SU-DHL-6 (cell line): ENCODE results near the gene SDHD.
"Not testable (repeated sequence)": the region's sequence is repeated elsewhere in the genome, so short reads cannot be mapped to it uniquely, and the experiment has no call there.

ENCODE experiments used
- H2AFZ ChIP-seq: fragments of 200-600 bp; sonication (generic); 2 replicates; pipeline ENCODE4 v1.6.1; 2014; ENCODE audit warnings: low read depth, mild to moderate bottlenecking, moderate library complexity, mixed read lengths, antibody characterized with exemption, low read length; ENCODE audit not compliant: severe bottlenecking
- H3F3A ChIP-seq: fragments of 200-600 bp; shearing (Covaris generic); 2 replicates; pipeline ENCODE4 v1.6.0; 2016; ENCODE audit warnings: antibody characterized with exemption, mild to moderate bottlenecking; ENCODE audit not compliant: insufficient read depth
- H3K27ac ChIP-seq: fragments of 200-600 bp; sonication (generic); 2 replicates; pipeline ENCODE4 v1.5.1; 2016; ENCODE audit warnings: low read depth, mild to moderate bottlenecking, low read length, moderate library complexity, mixed read lengths
- H3K27me3 ChIP-seq: fragments of 200-600 bp; sonication (generic), shearing (Covaris generic); 2 replicates; pipeline ENCODE4 v1.6.0; 2014; ENCODE audit warnings: mild to moderate bottlenecking, low read length
- H3K36me3 ChIP-seq: fragments of 200-600 bp; sonication (generic); 2 replicates; pipeline ENCODE4 v1.6.1; 2014; ENCODE audit warnings: mild to moderate bottlenecking, low read length, mixed read lengths
- H3K4me2 ChIP-seq: fragments of 300-600, 200-600 bp; shearing (Covaris generic), sonication (generic); 2 replicates; pipeline ENCODE4 v1.6.0; 2014; ENCODE audit warnings: low read length, low read depth, mild to moderate bottlenecking; ENCODE audit not compliant: poor library complexity, severe bottlenecking
- H3K4me3 ChIP-seq: fragments of 200-600 bp; sonication (generic); 2 replicates; pipeline ENCODE4 v1.5.1; 2014; ENCODE audit warnings: antibody characterized with exemption, low read length, mild to moderate bottlenecking, mixed read lengths; ENCODE audit not compliant: insufficient read depth, poor library complexity, severe bottlenecking
- H3K79me2 ChIP-seq: fragments of 200-600 bp; sonication (generic); 2 replicates; pipeline ENCODE4 v1.6.1; 2014; ENCODE audit warnings: mild to moderate bottlenecking, low read length, moderate library complexity; ENCODE audit not compliant: insufficient read depth
- H3K9ac ChIP-seq: fragments of 200-600 bp; sonication (generic); 2 replicates; pipeline ENCODE4 v1.7.0; 2014; ENCODE audit warnings: mild to moderate bottlenecking, low read length
- H3K9me2 ChIP-seq: fragments of 200-600 bp; sonication (generic); replicated peaks from 2 replicates; pipeline ENCODE4 v1.6.1; 2014; ENCODE audit warnings: low read length; ENCODE audit not compliant: insufficient read depth
- H3K9me3 ChIP-seq: fragments of 200-600 bp; sonication (generic); 2 replicates; pipeline ENCODE4 v1.6.1; 2014; ENCODE audit warnings: low read length, mixed read lengths; ENCODE audit not compliant: insufficient read depth
- H4K20me1 ChIP-seq: fragments of 200-600 bp; sonication (generic); 2 replicates; pipeline ENCODE4 v1.6.1; 2014; ENCODE audit warnings: low read depth, mild to moderate bottlenecking, antibody characterized with exemption, low read length, moderate library complexity, mixed read lengths
- EZH2phosphoT487 ChIP-seq: fragments of 200-600 bp; sonication (generic), shearing (Covaris generic); conservative IDR thresholded peaks from 2 replicates; pipeline ENCODE4 v1.6.1; 2018; ENCODE audit warnings: mild to moderate bottlenecking, antibody characterized with exemption, low read length, moderate library complexity, mixed read lengths
- TF ChIP-seq, protein P1 (sequence below): fragments of 200-600 bp; sonication (generic); IDR thresholded peaks from one replicate; pipeline ENCODE4 v1.5.1; 2017; ENCODE audit warnings: antibody characterized with exemption, mild to moderate bottlenecking, low read length, moderate library complexity; ENCODE audit not compliant: insufficient read depth, poor library complexity, severe bottlenecking

SDHD gene

GRCh38 chr11:112087212-112087611 lies 539 bp downstream of the SDHD start:
- H3K9me2 ChIP-seq: no peaks in the 10 kb centered on the region
- no peaks in the 10 kb centered on the region for H3K9me3 ChIP-seq
- peaks cover 31% of the 10 kb centered on the region for H3F3A ChIP-seq
- H2AFZ ChIP-seq: peak overlapping the region; percentile 22
- peak overlapping the region; percentile 90 for H3K9ac ChIP-seq
- H3K27ac ChIP-seq: peak overlapping the region; percentile 33
- H3K79me2 ChIP-seq: peaks cover 55% of the 10 kb centered on the region
- H3K4me3 ChIP-seq: peak overlapping the region; percentile 88
- TF ChIP-seq, protein P1, sequence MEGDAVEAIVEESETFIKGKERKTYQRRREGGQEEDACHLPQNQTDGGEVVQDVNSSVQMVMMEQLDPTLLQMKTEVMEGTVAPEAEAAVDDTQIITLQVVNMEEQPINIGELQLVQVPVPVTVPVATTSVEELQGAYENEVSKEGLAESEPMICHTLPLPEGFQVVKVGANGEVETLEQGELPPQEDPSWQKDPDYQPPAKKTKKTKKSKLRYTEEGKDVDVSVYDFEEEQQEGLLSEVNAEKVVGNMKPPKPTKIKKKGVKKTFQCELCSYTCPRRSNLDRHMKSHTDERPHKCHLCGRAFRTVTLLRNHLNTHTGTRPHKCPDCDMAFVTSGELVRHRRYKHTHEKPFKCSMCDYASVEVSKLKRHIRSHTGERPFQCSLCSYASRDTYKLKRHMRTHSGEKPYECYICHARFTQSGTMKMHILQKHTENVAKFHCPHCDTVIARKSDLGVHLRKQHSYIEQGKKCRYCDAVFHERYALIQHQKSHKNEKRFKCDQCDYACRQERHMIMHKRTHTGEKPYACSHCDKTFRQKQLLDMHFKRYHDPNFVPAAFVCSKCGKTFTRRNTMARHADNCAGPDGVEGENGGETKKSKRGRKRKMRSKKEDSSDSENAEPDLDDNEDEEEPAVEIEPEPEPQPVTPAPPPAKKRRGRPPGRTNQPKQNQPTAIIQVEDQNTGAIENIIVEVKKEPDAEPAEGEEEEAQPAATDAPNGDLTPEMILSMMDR: no peak
- no peak for TF ChIP-seq EZH2phosphoT487
- no peaks in the 10 kb centered on the region for H4K20me1 ChIP-seq
- H3K27me3 ChIP-seq: no peaks in the 10 kb centered on the region
- peak overlapping the region; percentile 69 for H3K4me2 ChIP-seq
- H3K36me3 ChIP-seq: peaks cover 16% of the 10 kb centered on the region; the same call in 1 of the 2 replicates

DNA sequence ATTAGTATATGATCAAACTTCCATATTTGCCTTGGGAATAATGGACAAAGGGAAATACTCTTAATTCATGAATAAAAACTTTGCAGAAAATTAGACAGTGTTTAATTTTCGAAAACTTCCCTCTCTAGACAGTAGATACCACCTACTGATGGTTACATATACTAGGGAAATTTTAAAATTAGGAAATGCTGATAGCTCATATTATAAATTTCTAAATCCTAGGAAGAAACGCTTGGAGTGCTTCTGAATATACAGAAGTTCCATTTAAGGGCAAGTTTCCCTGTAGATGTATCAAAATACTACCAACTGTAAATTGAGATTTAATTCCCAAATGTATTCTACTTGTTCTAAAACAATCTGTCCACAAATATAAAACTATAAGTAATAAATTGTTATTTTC lies 8.6 kb downstream of the SDHD start:
- not testable (repeated sequence) for H4K20me1 ChIP-seq, H3K9me2 ChIP-seq, H3K4me2 ChIP-seq, H3K27ac ChIP-seq, H3K9ac ChIP-seq, H3K27me3 ChIP-seq, H2AFZ ChIP-seq, H3K79me2 ChIP-seq, H3K9me3 ChIP-seq, H3K4me3 ChIP-seq, H3F3A ChIP-seq
- H3K36me3 ChIP-seq: peaks cover 13% of the 10 kb centered on the region; the same call in 1 of the 2 replicates

DNA sequence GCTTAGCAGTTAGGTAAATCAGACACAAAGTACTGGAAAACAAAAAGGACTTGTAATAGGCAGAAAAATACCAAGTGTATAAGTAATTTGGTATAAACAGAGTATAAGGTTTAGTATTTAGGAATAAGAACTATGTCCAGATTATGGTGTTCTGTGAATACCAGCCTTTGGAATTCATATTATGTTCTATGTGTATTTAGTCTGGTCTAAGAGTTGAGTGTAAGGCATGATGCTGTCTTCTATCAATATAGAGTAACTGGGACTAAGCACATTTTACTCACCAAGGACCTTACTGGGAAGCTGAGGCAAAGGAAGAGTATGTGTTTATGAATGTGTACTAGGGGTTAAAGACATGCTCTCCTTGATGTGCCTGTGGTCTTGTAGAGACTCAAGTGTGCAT lies 9.5 kb downstream of the SDHD start:
- Histone ChIP-seq H3K4me3 (no peak overlapping the region), H3K27me3 (no peaks in the 10 kb centered on the region)

DNA sequence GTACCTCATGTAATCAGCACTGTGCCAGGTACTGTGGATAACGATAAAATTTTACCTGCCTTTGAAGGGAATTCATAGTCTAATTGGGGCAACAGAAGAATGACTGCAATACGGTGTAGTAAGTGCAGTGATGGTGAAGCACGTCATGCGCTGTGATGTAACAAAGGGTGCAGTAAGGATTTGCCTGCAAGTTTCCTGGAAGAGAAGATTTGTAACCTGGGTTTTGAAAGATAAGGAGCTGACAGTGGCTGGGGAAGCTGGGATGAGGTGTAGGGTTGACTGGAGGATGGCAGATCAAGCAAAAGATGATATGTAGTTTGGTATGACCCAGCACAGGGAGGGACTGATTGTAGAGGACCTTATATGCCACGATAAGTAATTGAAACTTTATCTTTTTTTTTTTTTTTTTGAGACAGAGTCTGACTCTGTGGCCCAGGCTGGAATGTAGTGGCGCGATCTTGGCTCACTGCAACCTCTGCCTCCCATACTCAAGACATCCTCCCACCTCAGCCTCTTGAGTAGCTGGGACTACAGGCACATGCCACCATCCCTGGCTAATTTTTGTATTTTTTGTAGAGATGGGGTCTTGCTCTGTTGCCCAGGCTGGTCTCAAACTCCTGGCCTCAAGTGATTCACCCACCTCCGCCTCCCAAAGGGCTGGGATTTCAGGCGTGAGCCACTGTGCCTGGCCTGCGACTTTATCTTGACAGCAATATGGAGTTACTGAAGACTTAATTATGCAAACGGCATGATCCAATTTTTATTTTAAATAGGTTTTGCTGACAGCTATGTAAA lies 11.3 kb downstream of the SDHD start:
- H3F3A ChIP-seq: no peaks in the 10 kb centered on the region
- H3K9ac ChIP-seq: no peak overlapping the region
- no peak overlapping the region for H3K4me2 ChIP-seq
- no peaks in the 10 kb centered on the region for H3K9me2 ChIP-seq
- H3K36me3 ChIP-seq: peaks cover 7% of the 10 kb centered on the region; the same call in 1 of the 2 replicates
- TF ChIP-seq EZH2phosphoT487: no peak
- TF ChIP-seq, protein P1: no peak
- no peak overlapping the region for H3K27ac ChIP-seq
- H3K27me3 ChIP-seq: no peaks in the 10 kb centered on the region
- H3K4me3 ChIP-seq: no peak overlapping the region
- H3K9me3 ChIP-seq: no peaks in the 10 kb centered on the region
- no peaks in the 10 kb centered on the region for H3K79me2 ChIP-seq
- H4K20me1 ChIP-seq: no peaks in the 10 kb centered on the region
- no peak overlapping the region for H2AFZ ChIP-seq

More for the DNA sequence above, 9.5 kb downstream of the SDHD start:
- Histone ChIP-seq H3K27ac (no peak overlapping the region), H3K9ac (no peak overlapping the region), H3K9me3 (no peaks in the 10 kb centered on the region), H3K4me2 (no peak overlapping the region), H4K20me1 (no peaks in the 10 kb centered on the region), H3F3A (no peaks in the 10 kb centered on the region), H3K79me2 (no peaks in the 10 kb centered on the region; the same call in 1 of the 2 replicates), H3K9me2 (no peaks in the 10 kb centered on the region), H2AFZ (no peak overlapping the region), H3K36me3 (peaks cover 11% of the 10 kb centered on the region; the same call in 1 of the 2 replicates)
- TF ChIP-seq, protein P1: no peak
- TF ChIP-seq EZH2phosphoT487: no peak
